HepG2 (cell line): ENCODE measurements around the gene ABCB10. TPM values are rescaled to one million over a fixed set of nuclear protein-coding genes. Genes with fewer than 3 reads are reported as not detected.

Experiments
- ARNT ChIP-seq: fragments of 450-650 bp; IDR thresholded peaks from 2 replicates; pipeline ENCODE4 v1.6.1; 2017
- BCLAF1 ChIP-seq: fragments of 450-650 bp; IDR thresholded peaks from 2 replicates; pipeline ENCODE4 v1.6.1; 2017; ENCODE audit warnings: mild to moderate bottlenecking
- DNMT1 ChIP-seq: sonication (generic); formaldehyde crosslinking; IDR thresholded peaks from 2 replicates; pipeline ENCODE4 v1.5.1; 2020; ENCODE audit warnings: mild to moderate bottlenecking, missing genetic modification reagents
- EZH2 ChIP-seq: conservative IDR thresholded peaks from 2 replicates; pipeline ENCODE4 v1.6.1; 2012; ENCODE audit warnings: mild to moderate bottlenecking, low read depth, low read length, moderate library complexity
- FIP1L1 ChIP-seq: fragments of 200-400 bp; formaldehyde crosslinking; IDR thresholded peaks from 2 replicates; pipeline ENCODE4 v1.6.1; 2018; ENCODE audit warnings: low read depth, mild to moderate bottlenecking, low read length, moderate library complexity, borderline replicate concordance; ENCODE audit not compliant: insufficient read depth
- MEF2D ChIP-seq: sonication (generic); formaldehyde crosslinking; IDR thresholded peaks from 2 replicates; pipeline ENCODE4 v1.5.1; 2020; ENCODE audit warnings: mild to moderate bottlenecking, missing genetic modification reagents
- MTF2 ChIP-seq: sonication (generic); formaldehyde crosslinking; IDR thresholded peaks from 2 replicates; pipeline ENCODE4 v1.5.0; 2020; ENCODE audit warnings: missing genetic modification reagents, borderline replicate concordance
- MXD1 ChIP-seq: sonication (generic); formaldehyde crosslinking; IDR thresholded peaks from 2 replicates; pipeline ENCODE4 v1.4.0; 2020; ENCODE audit warnings: mild to moderate bottlenecking, missing genetic modification reagents
- MXI1 ChIP-seq: IDR thresholded peaks from 3 replicates; pipeline ENCODE4 v1.6.1; 2012; ENCODE audit warnings: low read depth, low read length, inconsistent platforms, borderline replicate concordance
- POLR2G ChIP-seq: fragments of 200-400 bp; formaldehyde crosslinking; IDR thresholded peaks from 2 replicates; pipeline ENCODE4 v1.6.1; 2018; ENCODE audit warnings: mild to moderate bottlenecking, low read depth, low read length, moderate library complexity
- SKI ChIP-seq: fragments of 450-650 bp; IDR thresholded peaks from one replicate; pipeline ENCODE4 v1.6.1; 2018; ENCODE audit warnings: mild to moderate bottlenecking; ENCODE audit not compliant: partially characterized antibody
- TBX2 ChIP-seq: sonication (generic); formaldehyde crosslinking; IDR thresholded peaks from 2 replicates; pipeline ENCODE4 v1.5.0; 2020; ENCODE audit warnings: missing genetic modification reagents, mild to moderate bottlenecking, borderline replicate concordance
- ZNF235 ChIP-seq: sonication (generic); formaldehyde crosslinking; IDR thresholded peaks from 2 replicates; pipeline ENCODE4 v1.8.1; 2023; ENCODE audit warnings: mild to moderate bottlenecking, missing genetic modification reagents, borderline replicate concordance
- ZNF280B ChIP-seq: sonication (generic); formaldehyde crosslinking; IDR thresholded peaks from 2 replicates; pipeline ENCODE4 v1.5.0; 2020; ENCODE audit warnings: missing genetic modification reagents, mild to moderate bottlenecking, borderline replicate concordance
- ZNF460 ChIP-seq: sonication (generic); formaldehyde crosslinking; IDR thresholded peaks from 2 replicates; pipeline ENCODE4 v1.5.1; 2020; ENCODE audit warnings: missing genetic modification reagents, mild to moderate bottlenecking, borderline replicate concordance
- ZNF503 ChIP-seq: sonication (generic); formaldehyde crosslinking; IDR thresholded peaks from 2 replicates; pipeline ENCODE4 v1.4.0; 2020; ENCODE audit warnings: missing genetic modification reagents
- ZNF598 ChIP-seq: sonication (generic); formaldehyde crosslinking; IDR thresholded peaks from 2 replicates; pipeline ENCODE4 v1.5.1; 2020; ENCODE audit warnings: mild to moderate bottlenecking, missing genetic modification reagents, borderline replicate concordance
- ZNF678 ChIP-seq: sonication (generic); formaldehyde crosslinking; IDR thresholded peaks from 2 replicates; pipeline ENCODE4 v1.4.0; 2020; ENCODE audit warnings: mild to moderate bottlenecking, missing genetic modification reagents
- ZNF773 ChIP-seq: sonication (generic); formaldehyde crosslinking; IDR thresholded peaks from 2 replicates; pipeline ENCODE4 v1.4.0; 2020; ENCODE audit warnings: missing genetic modification reagents, borderline replicate concordance
- ZNF839 ChIP-seq: sonication (generic); formaldehyde crosslinking; IDR thresholded peaks from 2 replicates; pipeline ENCODE4 v1.4.0; 2020; ENCODE audit warnings: missing genetic modification reagents, mild to moderate bottlenecking, borderline replicate concordance
- ZNF878 ChIP-seq: sonication (generic); formaldehyde crosslinking; IDR thresholded peaks from 2 replicates; pipeline ENCODE4 v1.8.1; 2023; ENCODE audit warnings: mild to moderate bottlenecking, missing genetic modification reagents, moderate library complexity
- polyA plus RNA-seq, 8 experiments: library from polyadenylated mRNA; depleted of rRNA in 3 of 8; stranded (reverse) in 7 of 8; unstranded in 1 of 8; fragments of >200 nt; fragmentation: Illumina TruSeq in 4 of 8; extraction: Trizol in 4 of 8; gene quantifications; 2 replicates each; pipeline versions ENCODE4 v1.2.1 to v1.2.3, GENCODE V29; 2011 to 2016; ENCODE audit warnings: low read depth in 4 of 8, missing spikeins in 1 of 8, mixed read lengths in 1 of 8; ENCODE audit not compliant: insufficient read depth in 1 of 8
- total RNA-seq, 5 experiments: library from RNA; depleted of rRNA; stranded (reverse); fragments of >200 nt; fragmentation: Illumina TruSeq; extraction: Trizol; gene quantifications; 2 replicates each; pipeline ENCODE4 v1.2.3, GENCODE V29; 2016; ENCODE audit warnings: low read depth in 1 of 5

ABCB10 gene
- total and polyA plus RNA-seq, 2 of the 13 experiments (the other 11 are each of a cell fraction or from before 2014, with no cell fraction given), result 11.2 to 28.9 TPM

GRCh38 chr1:229558460-229559335 is at the start of gene ABCB10 (continued):
- TF ChIP-seq BCLAF1 (no peak), MXI1 (peak; percentile 100), ARNT (no peak), FIP1L1 (no peak), MXD1 (peak; percentile 96), DNMT1 (CRISPR knock-in tag) (0 out of 2 replicates have a peak, but pooled peaks have one; percentile 39), MEF2D (CRISPR knock-in tag) (no peak), ZNF773 (CRISPR knock-in tag) (no peak; the same call in 1 of the 2 replicates), ZNF280B (peak; percentile 91), POLR2G (peak; percentile 46; the same call in 1 of the 2 replicates), ZNF839 (CRISPR knock-in tag) (0 out of 2 replicates have a peak, but pooled peaks have one; percentile 33), ZNF503 (peak; percentile 57), TBX2 (CRISPR knock-in tag) (peak; percentile 83), ZNF678 (peak; percentile 7; the same call in 1 of the 2 replicates), SKI (peak; percentile 58), ZNF598 (CRISPR knock-in tag) (peak; percentile 91), EZH2 (no peak), MTF2 (CRISPR knock-in tag) (no peak), ZNF460 (CRISPR knock-in tag) (no peak), ZNF878 (CRISPR knock-in tag) (peak; percentile 76), ZNF235 (peak; percentile 69)
